Measurements from ENCODE around the gene MAPRE3. TPM values are rescaled to one million over a fixed set of nuclear protein-coding genes. Genes with fewer than 3 reads are reported as not detected.

The MAPRE3 gene
- total and polyA plus RNA-seq, 9 donors: 7.8 to 45.7 (median 27.1) TPM

DNA sequence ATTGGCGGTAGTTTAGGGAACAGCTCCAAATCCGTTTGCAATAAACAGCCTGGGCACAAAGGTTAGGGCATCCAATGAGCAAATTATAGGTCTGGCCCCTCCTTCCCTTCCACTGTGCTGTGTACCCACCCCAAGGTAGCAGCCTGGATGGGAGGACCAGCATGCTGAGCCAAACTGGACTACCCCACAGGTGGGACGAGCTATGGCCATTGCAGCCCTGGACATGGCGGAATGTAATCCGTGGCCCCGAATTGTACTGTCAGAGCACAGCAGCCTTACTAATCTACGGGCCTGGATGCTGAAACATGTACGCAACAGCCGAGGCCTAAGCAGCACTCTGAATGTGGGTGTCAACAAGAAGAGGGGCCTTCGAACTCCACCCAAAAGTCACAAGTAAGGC is 87.8 kb downstream of the MAPRE3 start:
- 85% methylated on average over 8 of the region's 10 CpGs for WGBS (ENCODE audit: insufficient coverage)
- no peak for DNase-seq
- no peak overlapping the region for H3K4me3 ChIP-seq (ENCODE audit: low read length)
- peaks cover 73% of the 10 kb centered on the region for H3K36me3 ChIP-seq (ENCODE audit: control insufficient read depth, insufficient read depth, low read length)
- H3K27me3 ChIP-seq (ENCODE audit: control insufficient read depth, insufficient read depth, low read length): no peaks in the 10 kb centered on the region
- no peaks in the 10 kb centered on the region for H3K4me1 ChIP-seq (ENCODE audit: control insufficient read depth, insufficient read depth, low read length)
- H3K9me3 ChIP-seq (replicated peaks; ENCODE audit: control insufficient read depth, low read depth, low read length): no peaks in the 10 kb centered on the region
- H3K27ac ChIP-seq (ENCODE audit: low read length): no peak overlapping the region

DNA sequence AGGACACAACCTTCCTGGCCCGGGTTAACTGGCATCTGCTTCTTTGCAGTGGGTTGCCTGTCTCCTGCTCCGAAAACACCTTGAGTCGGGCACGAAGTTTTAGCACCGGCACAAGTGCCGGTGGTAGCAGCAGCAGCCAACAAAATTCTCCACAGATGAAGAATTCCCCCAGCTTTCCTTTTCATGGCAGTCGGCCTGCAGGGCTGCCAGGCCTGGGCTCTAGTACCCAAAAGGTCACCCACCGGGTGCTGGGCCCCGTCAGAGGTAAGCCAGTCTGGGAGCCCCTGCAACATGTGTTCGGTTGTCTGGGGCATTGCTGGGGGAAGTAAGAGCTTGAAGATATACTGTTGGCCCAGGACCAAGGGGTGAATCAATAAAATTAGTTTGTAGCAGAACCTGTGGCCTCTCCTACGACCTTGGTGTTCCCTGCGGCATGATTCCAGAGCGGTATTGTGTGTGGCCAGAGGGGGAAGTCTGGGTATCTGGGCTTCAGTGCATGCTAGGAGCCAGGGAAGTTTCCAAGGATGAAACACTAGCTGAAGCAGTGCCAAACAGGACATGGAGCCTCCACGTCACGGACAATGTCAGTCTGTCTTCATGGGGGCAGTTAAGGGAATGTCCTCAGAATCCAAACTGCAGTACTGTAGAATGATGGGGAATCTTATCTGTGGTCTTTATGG is 88.8 kb downstream of the MAPRE3 start:
- 84% methylated on average over 14 of the region's 15 CpGs for WGBS (ENCODE audit: insufficient coverage)
- no peaks in the 10 kb centered on the region for H3K4me1 ChIP-seq (ENCODE audit: control insufficient read depth, insufficient read depth, low read length)
- H3K4me3 ChIP-seq (ENCODE audit: low read length): no peak overlapping the region
- no peaks in the 10 kb centered on the region for H3K27me3 ChIP-seq (ENCODE audit: control insufficient read depth, insufficient read depth, low read length)
- no peak for DNase-seq
- no peak overlapping the region for H3K27ac ChIP-seq (ENCODE audit: low read length)
- no peaks in the 10 kb centered on the region for H3K9me3 ChIP-seq (replicated peaks; ENCODE audit: control insufficient read depth, low read depth, low read length)
- peaks cover 63% of the 10 kb centered on the region for H3K36me3 ChIP-seq (ENCODE audit: control insufficient read depth, insufficient read depth, low read length)

DNA sequence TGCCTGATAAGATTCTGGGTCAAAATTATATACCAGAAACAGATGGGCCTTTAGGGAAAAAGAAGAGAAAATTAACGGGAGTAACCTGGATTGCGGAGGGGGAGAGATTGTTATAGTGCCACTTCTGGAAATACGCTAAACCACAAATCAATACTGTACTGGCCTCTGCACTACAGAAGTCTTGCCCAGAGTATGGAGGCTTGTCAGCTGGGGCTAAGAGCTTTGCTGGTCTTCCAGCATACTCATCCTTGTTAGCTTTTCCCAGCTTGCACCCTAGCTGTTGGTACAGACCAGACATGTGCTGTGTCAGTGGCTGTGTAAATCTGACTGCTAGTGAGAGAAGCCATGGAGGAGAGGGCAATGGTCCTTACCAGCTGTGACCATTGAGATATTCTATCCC is 89.9 kb downstream of the MAPRE3 start:
- Histone ChIP-seq H3K4me3 (ENCODE audit: low read length) (no peak overlapping the region), H3K36me3 (ENCODE audit: control insufficient read depth, insufficient read depth, low read length) (peaks cover 57% of the 10 kb centered on the region), H3K9me3 (replicated peaks; ENCODE audit: control insufficient read depth, low read depth, low read length) (no peaks in the 10 kb centered on the region)

DNA sequence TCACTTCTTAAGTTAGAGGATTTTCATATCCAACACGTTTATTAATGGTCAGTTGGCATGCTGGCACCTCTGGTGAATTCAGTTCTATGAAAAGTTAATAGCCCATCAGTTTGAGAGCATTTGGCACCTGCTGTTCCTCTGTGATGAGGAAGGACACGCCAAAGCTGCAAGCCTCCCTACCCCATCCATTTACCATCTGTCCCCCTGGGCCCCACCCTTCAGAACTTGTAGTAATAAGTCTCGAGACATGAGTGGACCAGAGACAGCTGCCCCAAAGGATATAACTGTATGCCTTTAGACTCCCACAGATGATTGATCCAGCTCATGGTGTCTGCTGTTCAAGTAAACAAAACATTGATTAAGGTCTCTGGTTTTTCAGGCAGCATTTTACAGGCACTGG is 94.7 kb downstream of the MAPRE3 start:
- Histone ChIP-seq H3K36me3 (ENCODE audit: control insufficient read depth, insufficient read depth, low read length) (peaks cover 36% of the 10 kb centered on the region), H3K4me3 (ENCODE audit: low read length) (no peak overlapping the region), H3K4me1 (ENCODE audit: control insufficient read depth, insufficient read depth, low read length) (peaks cover 10% of the 10 kb centered on the region), H3K27ac (ENCODE audit: low read length) (no peak overlapping the region), H3K9me3 (replicated peaks; ENCODE audit: control insufficient read depth, low read depth, low read length) (no peaks in the 10 kb centered on the region), H3K27me3 (ENCODE audit: control insufficient read depth, insufficient read depth, low read length) (no peaks in the 10 kb centered on the region)
- DNase-seq: no peak
- WGBS (ENCODE audit: insufficient coverage): 90% methylated on average over 2 of the region's 3 CpGs

More for the DNA sequence above, 89.9 kb downstream of the MAPRE3 start:
- WGBS (ENCODE audit: insufficient coverage): 100% methylated on average over 1 of the region's 3 CpGs
- Histone ChIP-seq H3K27me3 (ENCODE audit: control insufficient read depth, insufficient read depth, low read length) (no peaks in the 10 kb centered on the region), H3K27ac (ENCODE audit: low read length) (no peak overlapping the region), H3K4me1 (ENCODE audit: control insufficient read depth, insufficient read depth, low read length) (no peaks in the 10 kb centered on the region)
- no peak for DNase-seq

DNA sequence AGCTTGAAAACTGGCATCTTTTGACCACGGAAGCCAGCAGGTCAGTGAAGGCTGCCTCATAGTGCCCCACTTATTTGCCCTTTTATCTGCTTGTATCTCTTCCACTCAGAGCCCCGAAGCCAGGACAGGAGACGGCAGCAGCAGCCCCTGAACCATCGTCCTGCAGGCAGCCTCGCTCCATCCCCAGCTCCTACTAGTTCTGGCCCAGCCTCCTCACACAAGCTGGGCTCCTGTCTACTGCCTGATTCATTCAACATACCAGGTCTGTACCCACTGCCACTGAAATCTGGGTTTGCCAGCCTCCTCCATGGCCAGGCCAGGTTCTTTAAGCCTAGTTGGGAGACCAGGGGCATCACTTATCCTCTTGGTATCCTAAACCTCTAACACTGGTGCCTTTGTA is 96.9 kb downstream of the MAPRE3 start:
- no peak for DNase-seq
- Histone ChIP-seq H3K4me1 (ENCODE audit: control insufficient read depth, insufficient read depth, low read length) (peaks cover 23% of the 10 kb centered on the region), H3K27me3 (ENCODE audit: control insufficient read depth, insufficient read depth, low read length) (no peaks in the 10 kb centered on the region), H3K36me3 (ENCODE audit: control insufficient read depth, insufficient read depth, low read length) (peaks cover 30% of the 10 kb centered on the region), H3K4me3 (ENCODE audit: low read length) (no peak overlapping the region), H3K27ac (ENCODE audit: low read length) (no peak overlapping the region), H3K9me3 (replicated peaks; ENCODE audit: control insufficient read depth, low read depth, low read length) (no peaks in the 10 kb centered on the region)
- WGBS (ENCODE audit: insufficient coverage): 94% methylated on average over 4 of the region's 5 CpGs

DNA sequence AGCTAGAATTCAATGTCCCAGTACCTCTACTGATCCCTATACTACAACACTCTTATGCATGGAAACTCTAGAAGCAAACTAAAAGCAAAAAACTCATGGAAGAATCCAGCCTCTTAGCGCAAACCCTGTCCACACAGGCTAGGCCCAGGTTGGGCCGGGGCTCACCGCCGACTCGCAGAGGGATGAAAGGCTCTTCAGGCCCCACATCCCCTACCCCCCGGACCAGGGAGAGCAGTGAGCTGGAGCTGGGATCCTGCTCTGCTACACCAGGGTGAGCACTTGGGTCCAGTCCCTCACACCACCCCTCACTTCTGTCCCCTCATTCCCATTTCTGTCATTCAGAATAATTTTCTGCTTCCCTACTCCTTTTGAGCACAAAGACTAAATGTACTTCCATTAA is 99.0 kb downstream of the MAPRE3 start:
- WGBS (ENCODE audit: insufficient coverage): 95% methylated on average over 6 of the region's 6 CpGs
- H3K4me3 ChIP-seq (ENCODE audit: low read length): no peak overlapping the region
- H3K9me3 ChIP-seq (replicated peaks; ENCODE audit: control insufficient read depth, low read depth, low read length): no peaks in the 10 kb centered on the region
- no peak overlapping the region for H3K27ac ChIP-seq (ENCODE audit: low read length)
- H3K4me1 ChIP-seq (ENCODE audit: control insufficient read depth, insufficient read depth, low read length): peaks cover 41% of the 10 kb centered on the region
- DNase-seq: no peak
- peaks cover 30% of the 10 kb centered on the region for H3K36me3 ChIP-seq (ENCODE audit: control insufficient read depth, insufficient read depth, low read length)
- H3K27me3 ChIP-seq (ENCODE audit: control insufficient read depth, insufficient read depth, low read length): no peaks in the 10 kb centered on the region

DNA sequence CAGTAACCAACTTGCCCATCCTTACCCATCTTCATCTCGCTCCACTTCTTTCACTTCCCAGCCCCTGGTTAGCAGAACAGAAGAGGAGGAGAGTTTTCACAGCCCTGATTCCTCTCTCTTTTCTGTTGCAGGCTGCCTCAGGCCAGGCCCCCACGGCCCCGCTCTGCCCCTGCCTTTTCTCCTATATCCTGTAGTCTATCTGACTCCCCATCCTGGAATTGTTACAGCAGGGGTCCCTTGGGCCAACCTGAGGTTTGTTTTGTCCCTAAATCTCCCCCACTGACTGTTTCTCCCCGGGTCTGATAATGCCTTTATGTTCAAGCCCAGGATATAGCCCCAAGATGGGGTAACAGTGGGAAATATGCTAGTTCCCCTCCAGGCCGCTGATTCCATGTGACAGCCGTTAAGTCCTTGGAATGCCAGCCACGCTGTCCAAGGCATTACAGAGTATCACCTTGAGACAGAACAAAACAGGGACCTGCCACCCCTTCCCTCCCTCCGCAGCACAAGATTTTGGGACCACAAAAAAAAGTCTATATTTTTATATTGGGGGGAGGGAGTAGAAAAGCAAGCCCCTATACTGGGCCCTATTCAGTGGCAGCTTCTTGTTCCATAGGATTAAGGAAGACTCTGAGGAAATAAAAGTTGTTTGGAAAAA is 99.7 kb downstream of the MAPRE3 start:
- H3K27ac ChIP-seq (ENCODE audit: low read length): no peak overlapping the region

DNA sequence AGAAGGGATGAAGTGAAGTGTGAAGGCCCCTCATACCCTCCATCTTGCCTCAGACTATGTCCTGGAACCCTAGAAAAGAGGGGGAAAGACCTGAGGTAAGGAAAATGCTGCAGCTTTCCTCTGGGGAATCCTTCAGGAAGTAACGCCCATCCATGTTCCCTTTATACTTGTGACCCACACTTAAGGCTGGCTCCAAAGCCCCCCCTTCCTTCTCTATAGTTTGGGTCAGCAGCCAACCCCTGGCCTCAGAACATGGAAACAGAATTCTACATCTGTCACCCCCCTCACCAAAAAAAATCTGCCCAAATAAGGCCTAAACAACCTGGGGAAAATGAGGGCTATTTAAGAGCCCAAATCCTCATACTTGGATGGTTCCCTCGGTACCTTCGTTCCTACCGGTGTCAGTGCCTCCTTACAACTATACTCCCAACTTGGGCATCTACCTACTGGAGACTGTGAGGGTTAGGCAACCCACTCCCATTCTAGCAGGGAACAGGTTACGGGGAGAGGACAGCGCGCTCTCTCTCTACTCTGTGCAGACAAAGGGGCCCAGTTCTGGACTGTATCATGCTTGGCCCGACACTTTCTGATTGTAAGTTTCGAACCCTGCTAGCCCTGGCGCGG is 100.3 kb downstream of the MAPRE3 start:
- Histone ChIP-seq H3K9me3 (replicated peaks; ENCODE audit: control insufficient read depth, low read depth, low read length) (no peaks in the 10 kb centered on the region), H3K27me3 (ENCODE audit: control insufficient read depth, insufficient read depth, low read length) (no peaks in the 10 kb centered on the region), H3K4me3 (ENCODE audit: low read length) (peak overlapping the region; percentile 59), H3K27ac (ENCODE audit: low read length) (peak overlapping the region; percentile 75), H3K36me3 (ENCODE audit: control insufficient read depth, insufficient read depth, low read length) (peaks cover 26% of the 10 kb centered on the region), H3K4me1 (ENCODE audit: control insufficient read depth, insufficient read depth, low read length) (peaks cover 54% of the 10 kb centered on the region)
- 4% methylated on average over 8 of the region's 11 CpGs for WGBS (ENCODE audit: insufficient coverage)
- no peak for DNase-seq

More for the DNA sequence above, 99.7 kb downstream of the MAPRE3 start:
- H3K4me1 ChIP-seq (ENCODE audit: control insufficient read depth, insufficient read depth, low read length): peaks cover 48% of the 10 kb centered on the region
- peak overlapping the region; percentile 59 for H3K4me3 ChIP-seq (ENCODE audit: low read length)
- H3K36me3 ChIP-seq (ENCODE audit: control insufficient read depth, insufficient read depth, low read length): peaks cover 27% of the 10 kb centered on the region
- H3K27me3 ChIP-seq (ENCODE audit: control insufficient read depth, insufficient read depth, low read length): no peaks in the 10 kb centered on the region
- 60% methylated on average over 3 of the region's 8 CpGs for WGBS (ENCODE audit: insufficient coverage)
- DNase-seq: no peak
- no peaks in the 10 kb centered on the region for H3K9me3 ChIP-seq (replicated peaks; ENCODE audit: control insufficient read depth, low read depth, low read length)

DNA sequence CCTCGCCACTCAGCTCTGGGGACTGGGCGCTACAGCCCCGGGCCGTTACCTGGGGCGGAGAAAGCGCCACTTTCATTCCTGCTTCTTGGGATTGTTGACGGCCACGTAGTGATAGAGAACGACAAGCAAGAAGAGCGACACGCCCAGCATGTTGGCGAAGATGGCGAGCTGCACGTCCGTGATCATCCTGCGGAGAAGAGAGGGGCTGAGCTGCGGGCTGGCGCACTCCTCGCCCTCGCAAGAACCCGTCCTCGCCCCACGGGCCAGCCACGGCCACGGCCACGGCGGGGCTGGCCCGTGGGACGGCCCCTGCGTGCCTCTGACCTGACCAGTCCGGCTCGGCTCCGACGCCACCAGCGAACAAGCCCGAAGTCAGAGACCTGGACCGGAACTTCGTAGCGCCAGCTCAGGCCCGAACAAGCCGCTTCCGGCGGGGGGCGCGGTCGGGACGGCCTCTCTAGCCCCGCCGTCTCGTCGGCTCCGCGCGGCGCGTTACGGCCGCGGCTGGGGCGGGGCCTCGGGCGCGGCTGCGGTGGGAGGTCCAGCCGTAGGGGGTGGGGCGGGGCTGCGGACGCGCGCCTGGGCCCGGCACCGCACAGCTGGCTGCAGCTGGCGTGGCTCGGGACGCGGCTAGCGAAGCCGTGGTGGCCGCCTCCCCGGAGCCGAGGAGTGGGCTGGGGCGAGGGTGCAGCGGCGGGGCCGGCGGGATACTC is 101.0 kb downstream of the MAPRE3 start, which contains the start of gene OST4:
TSS of gene OST4 (minus strand) at position 378 of the 713 bp plus-strand sequence.
- peaks cover 61% of the 10 kb centered on the region for H3K4me1 ChIP-seq (ENCODE audit: control insufficient read depth, insufficient read depth, low read length)
- no peaks in the 10 kb centered on the region for H3K9me3 ChIP-seq (replicated peaks; ENCODE audit: control insufficient read depth, low read depth, low read length)
- H3K36me3 ChIP-seq (ENCODE audit: control insufficient read depth, insufficient read depth, low read length): peaks cover 26% of the 10 kb centered on the region
- H3K27ac ChIP-seq (ENCODE audit: low read length): peak within 1 kb of the TSS; percentile 98
- H3K27me3 ChIP-seq (ENCODE audit: control insufficient read depth, insufficient read depth, low read length): no peaks in the 10 kb centered on the region
- peak within 1 kb of the TSS; percentile 70 for H3K4me3 ChIP-seq (ENCODE audit: low read length)
- DNase-seq: peak; percentile 98
- WGBS (ENCODE audit: insufficient coverage): under 1% methylated on average over 86 of the region's 86 CpGs

All from muscle of leg (tissue), 11 donors.